Body of pancreas (tissue), 4 donors: ENCODE measurements around the gene CHCHD3.

Experiments used
- POLR2A ChIP-seq, 3 donors: fragments of 450-650 bp; IDR thresholded peaks; one replicate each; pipeline ENCODE4 v1.6.1; 2016; ENCODE audit warnings: antibody characterized with exemption in 3 of 3, mild to moderate bottlenecking in 2 of 3
- TF ChIP-seq, protein P1 (sequence below), 7 experiments: fragments of 450-650 bp in 4 of 7; fragments of 200-600 bp in 3 of 7; sonication (generic) in 3 of 7; IDR thresholded peaks; one replicate each; pipeline ENCODE4 v1.5.1; 2016 to 2019; ENCODE audit warnings: antibody characterized with exemption in 7 of 7

DNA sequence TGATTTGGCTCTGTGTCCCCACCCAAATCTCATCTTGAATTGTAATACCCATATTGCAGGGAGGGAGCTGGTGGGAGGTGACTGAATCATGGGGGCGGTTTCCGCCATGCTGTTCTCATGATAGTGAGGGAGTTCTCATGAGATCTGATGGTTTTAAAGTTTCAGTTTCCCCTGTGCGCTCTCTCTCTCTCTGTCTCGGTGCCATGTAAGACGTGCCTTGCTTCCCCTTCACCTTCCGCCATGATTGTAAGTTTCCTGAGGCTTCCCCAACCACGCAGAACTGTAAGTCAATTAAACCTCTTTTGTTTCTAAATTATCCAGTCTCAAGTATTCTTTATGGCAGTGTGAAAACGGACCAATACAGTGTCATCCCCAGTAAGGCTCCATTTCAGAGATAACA, 48.3 kb upstream of the CHCHD3 start:
- TF ChIP-seq, protein P1, sequence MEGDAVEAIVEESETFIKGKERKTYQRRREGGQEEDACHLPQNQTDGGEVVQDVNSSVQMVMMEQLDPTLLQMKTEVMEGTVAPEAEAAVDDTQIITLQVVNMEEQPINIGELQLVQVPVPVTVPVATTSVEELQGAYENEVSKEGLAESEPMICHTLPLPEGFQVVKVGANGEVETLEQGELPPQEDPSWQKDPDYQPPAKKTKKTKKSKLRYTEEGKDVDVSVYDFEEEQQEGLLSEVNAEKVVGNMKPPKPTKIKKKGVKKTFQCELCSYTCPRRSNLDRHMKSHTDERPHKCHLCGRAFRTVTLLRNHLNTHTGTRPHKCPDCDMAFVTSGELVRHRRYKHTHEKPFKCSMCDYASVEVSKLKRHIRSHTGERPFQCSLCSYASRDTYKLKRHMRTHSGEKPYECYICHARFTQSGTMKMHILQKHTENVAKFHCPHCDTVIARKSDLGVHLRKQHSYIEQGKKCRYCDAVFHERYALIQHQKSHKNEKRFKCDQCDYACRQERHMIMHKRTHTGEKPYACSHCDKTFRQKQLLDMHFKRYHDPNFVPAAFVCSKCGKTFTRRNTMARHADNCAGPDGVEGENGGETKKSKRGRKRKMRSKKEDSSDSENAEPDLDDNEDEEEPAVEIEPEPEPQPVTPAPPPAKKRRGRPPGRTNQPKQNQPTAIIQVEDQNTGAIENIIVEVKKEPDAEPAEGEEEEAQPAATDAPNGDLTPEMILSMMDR (IDR thresholded peaks at IDR 0.05) = no peak
- no peak for TF ChIP-seq POLR2A (IDR thresholded peaks at IDR 0.05)
